T47D (cell line): ENCODE results near the gene TTLL11.
A peak's percentile ranks its signal among the peaks of the same experiment; 100 is the strongest.
"Not testable (repeated sequence)": the region's sequence is repeated elsewhere in the genome, so short reads cannot be mapped to it uniquely, and the experiment has no call there.

Experiments
- DNase-seq, 2 experiments: peaks; one replicate each; pipeline versions ENCODE4 v3.0.0 to v3.0.0-alpha.2; 2011 to 2012; ENCODE audit warnings: low read depth in 1 of 2, low spot score in 1 of 2
- JUND ChIP-seq: IDR thresholded peaks from 2 replicates; pipeline ENCODE4 v1.6.1; 2012; ENCODE audit warnings: low read depth
- in situ Hi-C: cut with HindIII; loops from 2 replicates; pipeline ENCODE4 v1.10.0; 2016; ENCODE audit warnings: low sequenced_read_pairs, low pct_unique_long_range_greater_than_20kb

Gene TTLL11

GRCh38 chr9:121989010-121989409 lies 104.1 kb downstream of the TTLL11 start:
- no peak for TF ChIP-seq JUND
- DNase-seq, result peak in 1 of 2 experiments; percentile 39
- in situ Hi-C loops, result no loop called here

- in situ Hi-C loops, result no loop called here
- TF ChIP-seq JUND, result no peak
- DNase-seq, result no peak
Measured at GRCh38 chr9:121987314-121987713, 105.8 kb downstream of the TTLL11 start.

- no peak for DNase-seq
- no peak for TF ChIP-seq JUND
- in situ Hi-C loops, result no loop called here
Measured at GRCh38 chr9:121985792-121986494, 107.2 kb downstream of the TTLL11 start.

GRCh38 chr9:121984726-121985402 lies 108.2 kb downstream of the TTLL11 start:
- in situ Hi-C loops, result no loop called here
- no peak for DNase-seq
- TF ChIP-seq JUND, result no peak

GRCh38 chr9:121983736-121984135 lies 109.4 kb downstream of the TTLL11 start:
- in situ Hi-C loops, result no loop called here
- TF ChIP-seq JUND, result no peak
- no peak for DNase-seq

- no peak for TF ChIP-seq JUND
- in situ Hi-C loops, result no loop called here
- no peak for DNase-seq
Measured at GRCh38 chr9:121981118-121981883, 111.8 kb downstream of the TTLL11 start.

- DNase-seq, in situ Hi-C loops: not testable (repeated sequence)
Measured at GRCh38 chr9:121980665-121981064, 112.4 kb downstream of the TTLL11 start.

- no peak for TF ChIP-seq JUND
- DNase-seq, result no peak
- in situ Hi-C loops, result no loop called here
Measured at GRCh38 chr9:121979736-121980135, 113.4 kb downstream of the TTLL11 start.

GRCh38 chr9:121976751-121977150 lies 116.4 kb downstream of the TTLL11 start:
- in situ Hi-C loops, result no loop called here
- no peak for TF ChIP-seq JUND
- DNase-seq, result no peak

GRCh38 chr9:121975801-121976277 lies 117.3 kb downstream of the TTLL11 start:
- in situ Hi-C loops, result no loop called here
- TF ChIP-seq JUND, result no peak
- DNase-seq, result no peak

- in situ Hi-C loops, result no loop called here
- no peak for TF ChIP-seq JUND
- DNase-seq, result no peak
Measured at GRCh38 chr9:121974421-121974820, 118.7 kb downstream of the TTLL11 start.

- TF ChIP-seq JUND, result no peak
- in situ Hi-C loops, result no loop called here
- DNase-seq, result peak; percentile 71 to 88
Measured at GRCh38 chr9:121972501-121972981, 120.6 kb downstream of the TTLL11 start.

GRCh38 chr9:121968056-121968455 lies 125.1 kb downstream of the TTLL11 start:
- TF ChIP-seq JUND, result no peak
- in situ Hi-C loops, result no loop called here
- DNase-seq, result no peak
